ENCODE data around the gene GBP4. TPM values are rescaled to one million over a fixed set of nuclear protein-coding genes. Genes with fewer than 3 reads are reported as not detected.
"Not testable (repeated sequence)": the region's sequence is repeated elsewhere in the genome, so short reads cannot be mapped to it uniquely, and the experiment has no call there.

The GBP4 gene
- total RNA-seq: 10 to 100 TPM in 2 of 4 donors, 1 to 10 TPM in 2; 2.5 to 11.0 (median 8.7) TPM

- H3K9me3 ChIP-seq: no peaks in the 10 kb centered on the region
- peak within 1 kb of the TSS; percentile 39 to 57 (median 44) for H3K27ac ChIP-seq
- DNase-seq: peak; percentile 24 to 40
- TF ChIP-seq POLR2A (IDR thresholded peaks at IDR 0.05) (peak in 1 of 2 donors; percentile 26), CTCF (IDR thresholded peaks at IDR 0.05) (no peak)
- intact Hi-C loops (cut with DNase I): no loop called here
- WGBS, 2 donors: 3 to 4% methylated on average over 21 of the region's 21 CpGs
- H3K4me1 ChIP-seq: peaks cover 8 to 9% of the 10 kb centered on the region in 2 donors
- peak within 1 kb of the TSS in 2 of 3 donors; percentile 33 to 35 for H3K4me3 ChIP-seq (replicated peaks in 1 of 3)
- H3K27me3 ChIP-seq: no peaks in the 10 kb centered on the region
- no peaks in the 10 kb centered on the region for H3K36me3 ChIP-seq
Measured at GRCh38 chr1:89198491-89199072, at the start of gene GBP4. GBP4 (minus strand) TSS chr1:89198942; CDS start chr1:89198834, 108 bp downstream.

GRCh38 chr1:89243046-89243445, 44.3 kb upstream of the GBP4 start:
- Histone ChIP-seq H3K27ac (no peak overlapping the region), H3K27me3 (no peaks in the 10 kb centered on the region), H3K4me3 (replicated peaks in 1 of 3) (no peak overlapping the region), H3K9me3 (no peaks in the 10 kb centered on the region), H3K4me1 (no peaks in the 10 kb centered on the region), H3K36me3 (no peaks in the 10 kb centered on the region)
- intact Hi-C loops (cut with DNase I): no loop called here
- TF ChIP-seq CTCF (IDR thresholded peaks at IDR 0.05): no peak
- no peak for TF ChIP-seq POLR2A (IDR thresholded peaks at IDR 0.05)
- 90 to 96% methylated on average over 3 of the region's 3 CpGs for WGBS, 2 donors
- no peak for DNase-seq

- 42 to 44% methylated on average over 1 of the region's 1 CpG for WGBS, 2 donors
Measured at GRCh38 chr1:89221341-89221740, 22.6 kb upstream of the GBP4 start.

GRCh38 chr1:89219851-89220250, 21.1 kb upstream of the GBP4 start:
- intact Hi-C loops (cut with DNase I); H3K4me1 ChIP-seq; H3K27ac ChIP-seq; DNase-seq; H3K4me3 ChIP-seq (replicated peaks in 1 of 3); H3K9me3 ChIP-seq; H3K36me3 ChIP-seq; H3K27me3 ChIP-seq: not testable (repeated sequence)

More at GRCh38 chr1:89221341-89221740, 22.6 kb upstream of the GBP4 start:
- no peak overlapping the region for H3K4me3 ChIP-seq (replicated peaks in 1 of 3)
- H3K9me3 ChIP-seq: no peaks in the 10 kb centered on the region
- intact Hi-C loops (cut with DNase I): no loop called here
- DNase-seq: no peak
- no peaks in the 10 kb centered on the region for H3K4me1 ChIP-seq
- H3K27ac ChIP-seq: no peak overlapping the region
- no peaks in the 10 kb centered on the region for H3K27me3 ChIP-seq
- TF ChIP-seq POLR2A (IDR thresholded peaks at IDR 0.05) (no peak), CTCF (IDR thresholded peaks at IDR 0.05) (no peak)
- no peaks in the 10 kb centered on the region for H3K36me3 ChIP-seq

- H3K27me3 ChIP-seq; H3K4me3 ChIP-seq (replicated peaks in 1 of 3); H3K36me3 ChIP-seq; H3K9me3 ChIP-seq; H3K4me1 ChIP-seq; intact Hi-C loops (cut with DNase I); H3K27ac ChIP-seq; DNase-seq: not testable (repeated sequence)
- 79 to 93% methylated on average over 3 of the region's 3 CpGs for WGBS, 2 donors
Measured at GRCh38 chr1:89218941-89219340, 20.2 kb upstream of the GBP4 start.

- Histone ChIP-seq H3K36me3 (no peaks in the 10 kb centered on the region), H3K27me3 (no peaks in the 10 kb centered on the region), H3K4me1 (no peaks in the 10 kb centered on the region), H3K27ac (no peak overlapping the region), H3K4me3 (replicated peaks in 1 of 3) (no peak overlapping the region), H3K9me3 (no peaks in the 10 kb centered on the region)
- intact Hi-C loops (cut with DNase I): no loop called here
- TF ChIP-seq POLR2A (IDR thresholded peaks at IDR 0.05) (no peak), CTCF (IDR thresholded peaks at IDR 0.05) (no peak)
- no peak for DNase-seq
- WGBS, 2 donors: 83 to 90% methylated on average over 1 of the region's 1 CpG
Measured at GRCh38 chr1:89213347-89213746, 14.6 kb upstream of the GBP4 start.
